ENCODE measurements around the gene SKA1. TPM values are rescaled to one million over a fixed set of nuclear protein-coding genes. Genes with fewer than 3 reads are reported as not detected.

Gene SKA1
- total and polyA plus RNA-seq, 9 donors = 3.1 to 6.6 (median 4.4) TPM

Other genes with a start within 250 kb of the SKA1 start
- 0.98 TPM for gene MYO5B, start 179.9 kb upstream of the SKA1 start, total RNA-seq
- gene MYO5B, start 179.9 kb upstream of the SKA1 start, polyA plus RNA-seq (ENCODE audit: insufficient read depth in 1 of 8, insufficient read length in 8 of 8, low replicate concordance in 1 of 8) = 1 to 10 TPM in 7 of 8 donors, under 1 TPM in 1; 0.83 to 3.3 (median 1.4) TPM
- 0.18 TPM for gene CFAP53, start 108.6 kb upstream of the SKA1 start, total RNA-seq
- under 1 TPM; 0.11 to 0.57 (median 0.31) TPM for gene CFAP53, start 108.6 kb upstream of the SKA1 start, polyA plus RNA-seq (ENCODE audit: insufficient read depth in 1 of 8, insufficient read length in 8 of 8, low replicate concordance in 1 of 8)
- gene MBD1, start 93.5 kb upstream of the SKA1 start, total RNA-seq = 40.8 TPM
- gene MBD1, start 93.5 kb upstream of the SKA1 start, polyA plus RNA-seq (ENCODE audit: insufficient read depth in 1 of 8, insufficient read length in 8 of 8, low replicate concordance in 1 of 8) = 10 to 100 TPM; 34.3 to 47.4 (median 41.7) TPM
- 19.7 TPM for gene CXXC1, start 87.4 kb upstream of the SKA1 start, total RNA-seq
- 10 to 100 TPM; 34.3 to 48.0 (median 38.7) TPM for gene CXXC1, start 87.4 kb upstream of the SKA1 start, polyA plus RNA-seq (ENCODE audit: insufficient read depth in 1 of 8, insufficient read length in 8 of 8, low replicate concordance in 1 of 8)
- gene MAPK4, start 185.0 kb downstream of the SKA1 start, total RNA-seq = 4.7 TPM
- gene MAPK4, start 185.0 kb downstream of the SKA1 start, polyA plus RNA-seq (ENCODE audit: insufficient read depth in 1 of 8, insufficient read length in 8 of 8, low replicate concordance in 1 of 8) = 1 to 10 TPM; 4.2 to 9.6 (median 6.1) TPM

Data from muscle of leg (tissue), 9 donors.